WTC11 (cell line): Measurements from ENCODE around the gene DCTN2. TPM values are rescaled to one million over a fixed set of nuclear protein-coding genes. Genes with fewer than 3 reads are reported as not detected.
A peak's percentile ranks its signal among the peaks of the same experiment; 100 is the strongest.

Experiments
- AR ChIP-seq: fragments of 250-450 bp; sonication (Bioruptor Pico); IDR thresholded peaks from 2 replicates; pipeline ENCODE4 v1.9.0; 2021; ENCODE audit warnings: mild to moderate bottlenecking
- CREB1 ChIP-seq: sonication (generic); formaldehyde crosslinking; IDR thresholded peaks from 2 replicates; pipeline ENCODE4 v1.8.0; 2023; ENCODE audit warnings: mild to moderate bottlenecking, missing genetic modification reagents
- E2F1 ChIP-seq: sonication (generic); formaldehyde crosslinking; IDR thresholded peaks from 2 replicates; pipeline ENCODE4 v1.8.0; 2022; ENCODE audit warnings: mild to moderate bottlenecking, missing genetic modification reagents
- E2F4 ChIP-seq: sonication (generic); formaldehyde crosslinking; IDR thresholded peaks from 2 replicates; pipeline ENCODE4 v1.8.1; 2022; ENCODE audit warnings: low read depth, mild to moderate bottlenecking, moderate library complexity, missing genetic modification reagents, borderline replicate concordance
- ESRRA ChIP-seq: sonication (generic); formaldehyde crosslinking; IDR thresholded peaks from 2 replicates; pipeline ENCODE4 v1.8.1; 2022; ENCODE audit warnings: mild to moderate bottlenecking, missing genetic modification reagents, borderline replicate concordance
- ETV6 ChIP-seq: sonication (generic); formaldehyde crosslinking; IDR thresholded peaks from 2 replicates; pipeline ENCODE4 v1.8.1; 2022; ENCODE audit warnings: mild to moderate bottlenecking, missing genetic modification reagents
- FOXK1 ChIP-seq: sonication (generic); formaldehyde crosslinking; IDR thresholded peaks from 2 replicates; pipeline ENCODE4 v1.8.0; 2022; ENCODE audit warnings: mild to moderate bottlenecking, moderate library complexity, missing genetic modification reagents
- GTF2I ChIP-seq: fragments of 250-450 bp; sonication (Bioruptor Pico); conservative IDR thresholded peaks from 2 replicates; pipeline ENCODE4 v1.4.0; 2021; ENCODE audit warnings: mild to moderate bottlenecking
- HMGXB4 ChIP-seq: sonication (generic); formaldehyde crosslinking; IDR thresholded peaks from 2 replicates; pipeline ENCODE4 v1.8.1; 2023; ENCODE audit warnings: mild to moderate bottlenecking, moderate library complexity, missing genetic modification reagents
- JUN ChIP-seq: sonication (generic); formaldehyde crosslinking; IDR thresholded peaks from 2 replicates; pipeline ENCODE4 v1.8.0; 2023; ENCODE audit warnings: mild to moderate bottlenecking, missing genetic modification reagents
- MLX ChIP-seq: sonication (generic); formaldehyde crosslinking; IDR thresholded peaks from 2 replicates; pipeline ENCODE4 v1.8.1; 2023; ENCODE audit warnings: mild to moderate bottlenecking, missing genetic modification reagents, moderate library complexity
- NFYB ChIP-seq: sonication (generic); formaldehyde crosslinking; conservative IDR thresholded peaks from 2 replicates; pipeline ENCODE4 v1.8.0; 2022; ENCODE audit warnings: low read depth, missing genetic modification reagents
- STAT6 ChIP-seq: sonication (generic); formaldehyde crosslinking; conservative IDR thresholded peaks from 2 replicates; pipeline ENCODE4 v1.8.1; 2023; ENCODE audit warnings: mild to moderate bottlenecking, low read depth, missing genetic modification reagents, moderate library complexity
- TEAD1 ChIP-seq: sonication (generic); formaldehyde crosslinking; IDR thresholded peaks from 2 replicates; pipeline ENCODE4 v1.8.0; 2022; ENCODE audit warnings: mild to moderate bottlenecking, missing genetic modification reagents
- ZBTB43 ChIP-seq: sonication (generic); formaldehyde crosslinking; IDR thresholded peaks from 2 replicates; pipeline ENCODE4 v1.8.1; 2023; ENCODE audit warnings: mild to moderate bottlenecking, missing genetic modification reagents
- ZNF281 ChIP-seq: sonication (generic); formaldehyde crosslinking; IDR thresholded peaks from 2 replicates; pipeline ENCODE4 v1.8.0; 2023; ENCODE audit warnings: mild to moderate bottlenecking, missing genetic modification reagents
- ZNF532 ChIP-seq: fragments of 250-450 bp; sonication (Bioruptor Pico); IDR thresholded peaks from 2 replicates; pipeline ENCODE4 v1.9.0; 2021; ENCODE audit warnings: mild to moderate bottlenecking, borderline replicate concordance
- ZNF671 ChIP-seq: fragments of 250-450 bp; sonication (Bioruptor Pico); IDR thresholded peaks from 2 replicates; pipeline ENCODE4 v1.8.0; 2021; ENCODE audit warnings: mild to moderate bottlenecking
- total RNA-seq: library from RNA; stranded (reverse); gene quantifications from 3 replicates; pipeline ENCODE4 v1.2.3, GENCODE V29; 2021

DCTN2 gene
- total RNA-seq, 1 experiment from 2014 or later = 93.5 TPM

- peak; percentile 25; the same call in 1 of the 2 replicates for TF ChIP-seq HMGXB4 (CRISPR knock-in tag)
- TF ChIP-seq MLX = no peak
- no peak for TF ChIP-seq GTF2I
- TF ChIP-seq ETV6 = no peak; the same call in 1 of the 2 replicates
- peak; percentile 70 for TF ChIP-seq NFYB (CRISPR knock-in tag)
- TF ChIP-seq JUN (CRISPR knock-in tag) = no peak
- no peak for TF ChIP-seq CREB1 (CRISPR knock-in tag)
- TF ChIP-seq STAT6 = no peak
- TF ChIP-seq ESRRA = 0 out of 2 replicates have a peak, but pooled peaks have one; percentile 23
- TF ChIP-seq ZNF671 (CRISPR knock-in tag) = no peak; the same call in 1 of the 2 replicates
- no peak for TF ChIP-seq AR (CRISPR knock-in tag)
- TF ChIP-seq ZNF532 = 0 out of 2 replicates have a peak, but pooled peaks have one; percentile 11
- TF ChIP-seq ZBTB43 (CRISPR knock-in tag) = 0 out of 2 replicates have a peak, but pooled peaks have one; percentile 38
- no peak for TF ChIP-seq E2F1 (CRISPR knock-in tag)
- TF ChIP-seq ZNF281 = no peak
- no peak for TF ChIP-seq TEAD1 (CRISPR knock-in tag)
- TF ChIP-seq E2F4 = no peak
- TF ChIP-seq FOXK1 (CRISPR knock-in tag) = no peak
Measured at GRCh38 chr12:57520053-57520818, 26.8 kb downstream of the DCTN2 start, which contains the start of gene DDIT3 (continued).
